Measurements from ENCODE around the gene PNPLA2.

DNA sequence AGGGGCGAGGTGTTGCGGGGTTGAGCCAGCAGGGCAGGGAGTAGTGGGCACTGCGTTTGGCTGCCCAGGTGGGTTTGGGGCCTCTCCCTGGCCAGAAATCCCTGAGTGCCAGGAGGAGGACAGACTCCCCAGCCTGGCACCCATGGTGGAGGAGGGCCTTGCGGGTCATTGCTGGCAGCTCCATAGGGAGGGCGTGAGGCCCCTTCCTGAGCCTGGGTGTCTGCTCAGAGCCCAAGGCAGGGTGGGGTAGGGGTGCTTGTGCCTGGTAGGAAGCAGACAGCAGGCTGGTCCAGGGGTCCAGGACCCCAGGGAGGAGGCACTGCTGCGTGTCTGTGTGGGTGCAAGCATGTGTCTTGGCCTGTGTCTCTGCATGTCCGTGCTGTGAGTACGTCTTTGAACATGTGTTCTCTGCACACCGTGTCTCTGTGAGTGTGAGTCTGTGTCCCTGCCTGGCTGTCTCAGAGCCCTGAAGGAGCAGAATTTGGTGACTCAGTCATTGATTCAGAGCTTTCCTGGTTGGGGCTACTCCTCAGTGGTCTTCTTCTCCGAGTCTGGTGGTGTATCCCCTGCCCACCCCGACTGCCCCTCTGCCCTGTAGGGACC is 27.9 kb downstream of the PNPLA2 start:
- TF ChIP-seq, protein P1, sequence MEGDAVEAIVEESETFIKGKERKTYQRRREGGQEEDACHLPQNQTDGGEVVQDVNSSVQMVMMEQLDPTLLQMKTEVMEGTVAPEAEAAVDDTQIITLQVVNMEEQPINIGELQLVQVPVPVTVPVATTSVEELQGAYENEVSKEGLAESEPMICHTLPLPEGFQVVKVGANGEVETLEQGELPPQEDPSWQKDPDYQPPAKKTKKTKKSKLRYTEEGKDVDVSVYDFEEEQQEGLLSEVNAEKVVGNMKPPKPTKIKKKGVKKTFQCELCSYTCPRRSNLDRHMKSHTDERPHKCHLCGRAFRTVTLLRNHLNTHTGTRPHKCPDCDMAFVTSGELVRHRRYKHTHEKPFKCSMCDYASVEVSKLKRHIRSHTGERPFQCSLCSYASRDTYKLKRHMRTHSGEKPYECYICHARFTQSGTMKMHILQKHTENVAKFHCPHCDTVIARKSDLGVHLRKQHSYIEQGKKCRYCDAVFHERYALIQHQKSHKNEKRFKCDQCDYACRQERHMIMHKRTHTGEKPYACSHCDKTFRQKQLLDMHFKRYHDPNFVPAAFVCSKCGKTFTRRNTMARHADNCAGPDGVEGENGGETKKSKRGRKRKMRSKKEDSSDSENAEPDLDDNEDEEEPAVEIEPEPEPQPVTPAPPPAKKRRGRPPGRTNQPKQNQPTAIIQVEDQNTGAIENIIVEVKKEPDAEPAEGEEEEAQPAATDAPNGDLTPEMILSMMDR (IDR thresholded peaks at IDR 0.05) = no peak
- no peak for TF ChIP-seq POLR2AphosphoS5 (IDR thresholded peaks at IDR 0.05)
